Endothelial cell of umbilical vein (primary cell): ENCODE results near the gene GAB2. TPM values are rescaled to one million over a fixed set of nuclear protein-coding genes. Genes with fewer than 3 reads are reported as not detected.

Experiments
- BruUV-seq: library from RNA; stranded (reverse); fragments of 400-500 nt; replicated peaks from 2 replicates; lab custom pipeline; 2021; lab: Mats Ljungman, UMichigan
- CTCF ChIA-PET: fragments of 300-600, 350-600 bp; sonication (Branson Sonifier 250); formaldehyde crosslinking; loops from one replicate; lab custom pipeline; 2021; ENCODE audit warnings: antibody characterized with exemption, inconsistent platforms; lab: Charles Lee
- POLR2A ChIA-PET: fragments of 300-600, 350-600 bp; sonication (Branson Sonifier 250); formaldehyde crosslinking; loops from one replicate; lab custom pipeline; 2021; ENCODE audit warnings: antibody characterized with exemption, inconsistent platforms; lab: Charles Lee
- DNase-seq: peaks from one replicate; pipeline ENCODE4 v3.0.0-alpha.2; 2011; ENCODE audit warnings: low read depth, low spot score
- FAIRE-seq: peaks from 2 replicates; lab custom pipeline; 2011; peaks lifted over from hg19 to GRCh38; lab: Jason Lieb, UNC
- H2AFZ ChIP-seq: 2 replicates; pipeline ENCODE4 v1.6.0; 2012; ENCODE audit warnings: low read depth, low read length, control low read depth, inconsistent platforms
- H3K27ac ChIP-seq: 2 replicates; pipeline ENCODE4 v1.5.1; 2011; ENCODE audit warnings: low read depth, mild to moderate bottlenecking, control low read depth, low read length, moderate library complexity; ENCODE audit not compliant: insufficient read depth
- H3K27me3 ChIP-seq, 2 experiments: 2 replicates each; pipeline versions ENCODE4 v1.6.0 to v1.6.1; 2011; ENCODE audit warnings: low read length in 2 of 2, mixed read lengths in 1 of 2; ENCODE audit not compliant: control insufficient read depth in 2 of 2, insufficient read depth in 2 of 2
- H3K36me3 ChIP-seq, 2 experiments: 2 replicates in 1 of 2; 3 replicates in 1 of 2; pipeline ENCODE4 v1.5.1; 2011; ENCODE audit warnings: low read length in 2 of 2, mild to moderate bottlenecking in 1 of 2, moderate library complexity in 1 of 2; ENCODE audit not compliant: control insufficient read depth in 2 of 2, insufficient read depth in 2 of 2; ENCODE audit errors: extremely low read depth in 1 of 2
- H3K4me1 ChIP-seq: 3 replicates; pipeline ENCODE4 v1.5.1; 2011; ENCODE audit warnings: mild to moderate bottlenecking, low read length; ENCODE audit not compliant: control insufficient read depth, insufficient read depth; ENCODE audit errors: extremely low read depth
- H3K4me2 ChIP-seq: 2 replicates; pipeline ENCODE4 v1.6.1; 2011; ENCODE audit warnings: low read length, control low read depth, mixed read lengths; ENCODE audit not compliant: insufficient read depth
- H3K4me3 ChIP-seq, 3 experiments: fragments of 200-600 bp in 1 of 3; sonication (generic), shearing (Covaris generic) in 1 of 3; replicated peaks in 1 of 3; 2 replicates each; pipeline ENCODE4 v1.5.1; 2011 to 2016; ENCODE audit warnings: control low read depth in 3 of 3, low read length in 3 of 3, mild to moderate bottlenecking in 2 of 3, inconsistent platforms in 1 of 3, low read depth in 1 of 3, moderate library complexity in 1 of 3; ENCODE audit not compliant: insufficient read depth in 1 of 3
- H3K79me2 ChIP-seq: 2 replicates; pipeline ENCODE4 v1.6.0; 2012; ENCODE audit warnings: low read length, inconsistent platforms; ENCODE audit not compliant: control insufficient read depth, insufficient read depth
- H3K9ac ChIP-seq: replicated peaks from 2 replicates; pipeline ENCODE3; 2011; ENCODE audit warnings: low read length, control low read depth; ENCODE audit not compliant: insufficient read depth; ENCODE audit errors: extremely low read depth
- H3K9me1 ChIP-seq: replicated peaks from 3 replicates; pipeline ENCODE4 v1.6.0; 2011; ENCODE audit warnings: mild to moderate bottlenecking, low read length; ENCODE audit not compliant: control insufficient read depth, insufficient read depth; ENCODE audit errors: extremely low read depth
- H3K9me3 ChIP-seq: replicated peaks from 2 replicates; pipeline ENCODE4 v1.5.1; 2012; ENCODE audit warnings: low read length, inconsistent platforms; ENCODE audit not compliant: control insufficient read depth, insufficient read depth
- H4K20me1 ChIP-seq: replicated peaks from 2 replicates; pipeline ENCODE3; 2011; ENCODE audit warnings: mild to moderate bottlenecking, low read length; ENCODE audit not compliant: control insufficient read depth, insufficient read depth; ENCODE audit errors: extremely low read depth
- CTCF ChIP-seq, 2 donors: IDR thresholded peaks; 1 replicate in 1 of 2; 2 replicates in 1 of 2; pipeline ENCODE4 v1.5.1; 2011; ENCODE audit warnings: low read length in 2 of 2, mild to moderate bottlenecking in 2 of 2, moderate library complexity in 2 of 2, control low read depth in 1 of 2, inconsistent platforms in 1 of 2, low read depth in 1 of 2; ENCODE audit not compliant: insufficient read depth in 1 of 2; ENCODE audit errors: extremely low read depth in 1 of 2
- EZH2 ChIP-seq: IDR thresholded peaks from 2 replicates; pipeline ENCODE4 v1.6.1; 2012; ENCODE audit warnings: borderline replicate concordance, low read depth, mild to moderate bottlenecking, moderate library complexity, low read length, inconsistent platforms; ENCODE audit not compliant: severe bottlenecking
- FOS ChIP-seq: IDR thresholded peaks from 2 replicates; pipeline ENCODE4 v1.6.1; 2011; ENCODE audit warnings: mild to moderate bottlenecking, low read length, moderate library complexity, borderline replicate concordance; ENCODE audit not compliant: insufficient read depth
- GATA2 ChIP-seq: IDR thresholded peaks from 2 replicates; pipeline ENCODE4 v1.7.0; 2011; ENCODE audit warnings: low read depth, mild to moderate bottlenecking, moderate library complexity, mixed read lengths, low read length; ENCODE audit not compliant: insufficient read length, insufficient read depth
- JUN ChIP-seq: IDR thresholded peaks from 2 replicates; pipeline ENCODE4 v1.6.1; 2011; ENCODE audit warnings: borderline replicate concordance, low read depth; ENCODE audit not compliant: insufficient read length, insufficient read depth
- MYC ChIP-seq: IDR thresholded peaks from one replicate; pipeline ENCODE4 v1.6.1; 2011; ENCODE audit warnings: mild to moderate bottlenecking, low read depth, low read length
- POLR2A ChIP-seq: IDR thresholded peaks from 2 replicates; pipeline ENCODE4 v1.6.1; 2012; ENCODE audit warnings: low read depth, mild to moderate bottlenecking, control low read depth, low read length
- POLR2AphosphoS5 ChIP-seq: IDR thresholded peaks from 2 replicates; pipeline ENCODE4 v1.6.1; 2012; ENCODE audit warnings: low read depth, mild to moderate bottlenecking, control low read depth, low read length, moderate library complexity; ENCODE audit not compliant: insufficient read depth
- dilution Hi-C: fragments of 300-500 bp; cut with MboI; formaldehyde crosslinking; loops from one replicate; pipeline ENCODE4 v1.15.0; 2019; ENCODE audit warnings: low sequenced_read_pairs; ENCODE audit not compliant: extremely low pct_ligation_motif_present
- intact Hi-C: fragments of 100-400 bp; cut with micrococcal nuclease; formaldehyde crosslinking; loops from one replicate; pipeline ENCODE4 v1.10.0; 2022
- polyA plus RNA-seq, 4 experiments: library from polyadenylated mRNA; depleted of rRNA in 3 of 4; stranded (reverse) in 3 of 4; unstranded in 1 of 4; fragments of >200 nt; gene quantifications; 2 replicates each; pipeline versions ENCODE4 v1.2.1 to v1.2.3, GENCODE V29; 2011 to 2012; ENCODE audit warnings: missing spikeins in 1 of 4
- total RNA-seq: library from RNA; stranded (reverse); gene quantifications from 2 replicates; pipeline ENCODE4 v1.2.3, GENCODE V29; 2021
- TF ChIP-seq, protein P1 (sequence below): IDR thresholded peaks from 2 replicates; pipeline ENCODE4 v1.6.1; 2011; ENCODE audit not compliant: insufficient read depth, insufficient read length

GAB2 gene
- total and polyA plus RNA-seq, 2 donors (not counting 3 experiments of a cell fraction or from before 2014, with no cell fraction given) = 19.6 to 39.6 TPM

GRCh38 chr11:78428773-78429172, 11.2 kb upstream of the GAB2 start:
- intact Hi-C loops = no loop called here
- peaks cover 10% of the 10 kb centered on the region for H3K4me1 ChIP-seq
- no peak for TF ChIP-seq CTCF (IDR thresholded peaks at IDR 0.05; ENCODE audit: extremely low read depth in 1 of 2, insufficient read depth in 1 of 2, low read depth in 1 of 2, low read length in 2 of 2)
- no peak for TF ChIP-seq MYC
- no peak for TF ChIP-seq POLR2A
- TF ChIP-seq, protein P1, sequence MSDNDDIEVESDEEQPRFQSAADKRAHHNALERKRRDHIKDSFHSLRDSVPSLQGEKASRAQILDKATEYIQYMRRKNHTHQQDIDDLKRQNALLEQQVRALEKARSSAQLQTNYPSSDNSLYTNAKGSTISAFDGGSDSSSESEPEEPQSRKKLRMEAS = no peak
- no peak for TF ChIP-seq FOS
- TF ChIP-seq EZH2 = no peak
- TF ChIP-seq GATA2 = no peak
- TF ChIP-seq JUN = no peak
- no peak for TF ChIP-seq POLR2AphosphoS5
- no peak overlapping the region for H3K4me2 ChIP-seq
- DNase-seq (no peak), FAIRE-seq (no peak)
- no peaks in the 10 kb centered on the region for H3K9me3 ChIP-seq
- no peaks in the 10 kb centered on the region for H3K9me1 ChIP-seq
- no peaks in the 10 kb centered on the region for H4K20me1 ChIP-seq
- ChIA-PET POLR2A (interaction anchor here (0.9 kb wide), 1 partner anchor 13 kb away, joined by 3 read pairs; no protein-coding TSS in a partner anchor), CTCF (interaction anchor here (1.1 to 6.3 kb wide), 4 partner anchors 10 to 200 kb away, joined by 3 to 100 read pairs (median 10); partner anchors contain the start of gene GAB2)
- BruUV-seq = no TSS peak
- no peaks in the 10 kb centered on the region for H3K27me3 ChIP-seq
- H3K36me3 ChIP-seq = no peaks in the 10 kb centered on the region
- H2AFZ ChIP-seq = no peak overlapping the region
- no peak overlapping the region for H3K4me3 ChIP-seq
- H3K79me2 ChIP-seq = no peaks in the 10 kb centered on the region
- dilution Hi-C loops = no loop called here
- no peak overlapping the region for H3K9ac ChIP-seq
- H3K27ac ChIP-seq = no peak overlapping the region
